Measurements from ENCODE around the gene GLRX2.

The GLRX2 gene

DNA sequence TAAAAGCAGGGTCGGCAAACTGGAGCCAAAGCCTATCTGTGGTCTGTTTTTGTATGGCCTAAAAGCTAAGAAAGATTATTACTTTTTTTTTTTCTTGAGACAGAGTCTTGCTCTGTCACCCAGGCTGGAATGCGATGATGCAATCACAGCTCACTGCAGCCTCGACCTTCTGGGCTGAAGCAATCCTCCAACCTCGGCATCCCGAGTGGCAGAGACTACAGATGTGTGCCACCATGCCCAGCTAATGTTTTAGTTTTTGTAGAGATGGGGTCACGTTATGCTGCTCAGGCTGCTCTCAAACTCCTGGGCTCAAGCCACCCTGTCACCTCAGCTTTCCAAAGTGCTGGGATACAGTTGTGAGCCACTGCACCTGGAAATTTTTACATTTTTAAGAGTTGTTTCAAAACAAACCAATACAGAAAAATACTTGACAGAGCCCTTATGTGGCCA is 6.5 kb upstream of the GLRX2 start:
- no peak for DNase-seq

GRCh38 chr1:193110864-193111263 is 5.7 kb upstream of the GLRX2 start:
- no peak for DNase-seq

- DNase-seq: no peak
Measured at GRCh38 chr1:193110246-193110645, 5.0 kb upstream of the GLRX2 start.

DNA sequence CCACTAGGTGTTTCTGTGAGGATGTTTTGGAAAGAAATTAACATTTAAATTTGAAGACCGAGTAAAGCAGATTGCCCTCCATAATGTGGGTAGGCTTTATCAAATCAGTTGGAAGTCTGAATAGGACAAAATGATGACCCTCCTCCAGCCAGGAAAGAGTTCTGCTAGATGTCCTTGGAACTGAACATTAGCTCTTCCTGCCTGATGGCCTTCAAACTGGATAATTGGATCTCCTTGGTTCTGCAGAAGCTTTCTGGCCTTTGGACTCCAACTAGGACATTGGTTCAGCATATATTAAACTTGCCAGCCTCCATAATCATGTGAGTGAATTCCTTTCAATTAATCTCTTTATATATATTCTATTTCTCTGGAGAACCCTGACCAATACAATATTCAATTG is 4.4 kb upstream of the GLRX2 start:
- DNase-seq: no peak

DNA sequence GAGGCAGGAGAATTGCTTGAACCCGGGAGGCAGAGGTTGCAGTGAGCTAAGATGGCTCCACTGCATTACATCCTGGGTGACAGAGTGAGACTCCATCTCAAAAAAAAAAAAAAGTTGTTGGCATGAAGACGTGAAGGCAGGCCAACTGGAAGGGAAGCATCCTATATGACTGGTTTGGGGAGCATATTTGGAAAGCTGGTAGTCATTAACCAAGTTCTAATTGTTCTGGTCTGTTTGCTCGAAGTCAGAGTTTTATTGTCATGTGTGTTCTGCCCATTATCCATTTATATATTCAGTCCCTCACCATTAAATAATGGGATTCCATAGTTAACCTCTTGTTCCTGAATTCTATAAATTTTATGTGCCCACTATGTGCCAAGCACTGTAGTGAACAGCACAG is 3.3 kb upstream of the GLRX2 start:
- DNase-seq: no peak

DNA sequence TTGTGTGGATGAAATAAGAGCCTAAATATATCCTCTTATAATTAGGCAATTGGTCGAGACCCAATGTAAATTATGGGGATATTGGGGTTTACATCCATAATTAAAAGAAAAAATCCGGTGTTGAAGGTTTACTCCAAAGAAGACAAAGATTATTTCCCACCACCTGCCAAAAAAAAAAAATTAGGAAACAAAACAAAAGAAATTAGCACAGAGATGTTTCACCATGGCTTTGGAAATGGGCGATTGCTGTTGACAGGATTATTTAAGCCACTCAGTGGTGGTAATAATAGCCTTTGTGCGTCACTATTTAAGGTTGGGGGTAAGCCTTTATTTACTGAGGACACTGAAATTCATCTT is 585 bp upstream of the GLRX2 start:
- DNase-seq: no peak

DNA sequence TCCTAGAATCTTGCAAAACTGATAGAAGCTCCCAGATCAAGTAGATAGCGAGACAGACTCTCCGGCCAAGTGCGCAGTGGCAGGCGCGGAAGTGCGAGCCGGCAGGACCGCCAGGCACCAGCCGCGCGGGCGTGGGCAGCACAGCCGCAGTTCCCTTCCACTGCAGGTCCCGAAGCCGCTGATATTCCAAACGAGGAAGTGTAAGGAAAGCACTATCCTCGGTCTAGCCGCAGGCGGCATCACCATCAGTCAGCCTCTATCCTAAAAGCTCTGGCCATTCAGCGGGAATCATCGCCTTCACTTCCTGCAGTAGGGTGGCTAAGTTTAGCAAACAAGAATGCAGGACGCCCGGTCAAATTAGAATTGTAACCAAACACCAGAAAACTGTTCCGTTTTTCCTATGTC is 710 bp downstream of the GLRX2 start:
- DNase-seq: peak; percentile 31 to 39

- no peak for DNase-seq
Measured at GRCh38 chr1:193103759-193104501, 1.3 kb downstream of the GLRX2 start.

- DNase-seq: no peak
Measured at GRCh38 chr1:193102662-193103061, 2.6 kb downstream of the GLRX2 start.

DNA sequence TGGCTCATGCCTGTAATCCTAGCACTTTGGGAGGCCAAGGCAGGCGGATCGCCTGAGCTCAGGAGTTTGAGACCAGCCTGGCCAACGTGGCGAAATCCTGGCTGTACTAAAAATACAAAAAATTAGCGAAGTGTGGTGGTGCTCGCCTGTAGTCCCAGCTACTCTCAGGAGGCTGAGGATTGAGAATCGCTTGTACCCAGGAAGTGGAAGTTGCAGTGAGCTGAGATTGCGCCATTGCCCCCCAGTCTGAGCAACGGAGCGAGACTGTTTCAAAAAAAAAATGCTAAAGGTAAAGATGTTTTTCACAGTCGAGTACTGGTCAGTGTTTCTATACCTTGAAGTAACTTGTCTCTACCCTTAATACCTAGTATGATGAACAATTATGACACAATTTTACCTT is 11.1 kb downstream of the GLRX2 start:
- no peak for DNase-seq

DNA sequence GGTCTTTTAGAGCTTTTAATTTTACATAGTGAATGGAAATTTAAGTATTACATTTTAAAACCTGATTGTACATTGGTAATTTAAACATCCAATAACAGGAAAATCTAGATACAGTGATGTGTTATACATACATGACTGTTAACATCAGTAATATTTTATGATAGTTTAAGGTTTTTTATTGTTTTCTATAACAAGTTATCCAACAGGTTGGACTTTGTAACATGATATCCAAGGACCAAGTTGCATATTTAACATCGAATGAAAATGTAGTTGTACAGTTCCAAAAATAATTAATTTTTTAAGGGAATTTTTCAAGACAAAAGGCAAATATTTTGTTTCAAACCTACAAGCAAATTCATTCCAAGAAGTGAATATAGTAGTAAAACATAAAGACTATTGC is 14.3 kb downstream of the GLRX2 start:
- DNase-seq: no peak

DNA sequence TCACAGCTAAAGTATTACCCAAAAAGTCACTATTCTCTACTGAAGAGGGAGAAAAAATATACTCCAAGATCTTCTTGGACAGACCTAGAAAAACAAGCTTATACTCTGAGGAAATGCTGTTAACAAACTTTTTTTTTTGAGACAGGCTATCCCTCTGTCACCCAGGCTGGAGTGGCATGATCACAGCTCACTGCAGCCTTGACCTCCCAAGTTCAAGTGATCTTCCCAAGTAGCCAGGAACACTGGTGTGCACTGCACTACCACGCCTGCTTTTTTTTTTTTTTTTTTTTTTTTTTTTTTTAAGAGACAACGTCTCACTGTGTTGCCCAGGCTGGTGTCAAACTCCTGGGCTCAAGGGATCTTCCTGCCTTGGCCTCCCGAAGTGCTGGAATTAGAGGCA is 17.3 kb downstream of the GLRX2 start:
- no peak for DNase-seq

DNA sequence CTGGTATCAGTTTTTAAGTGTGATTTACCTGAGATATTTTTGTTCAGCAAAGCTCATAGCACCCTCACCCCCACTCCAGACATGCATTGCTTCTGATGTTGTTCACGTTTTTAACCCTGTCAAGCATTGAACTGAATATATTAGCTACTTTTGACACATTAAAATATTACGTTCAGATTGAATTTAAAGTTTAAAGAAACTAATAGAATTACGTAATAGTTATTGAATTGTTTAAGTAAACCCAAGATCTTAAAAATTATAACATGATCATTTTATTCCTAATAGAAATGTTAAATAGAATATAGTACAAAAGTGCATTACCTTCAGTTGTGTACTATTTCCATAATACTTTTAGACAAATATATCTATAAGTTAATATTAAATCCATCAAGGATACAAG is 18.9 kb downstream of the GLRX2 start:
- no peak for DNase-seq

- no peak for DNase-seq
Measured at GRCh38 chr1:193085263-193085662, 20.0 kb downstream of the GLRX2 start.

- DNase-seq: no peak
Measured at GRCh38 chr1:193083365-193084088, 21.7 kb downstream of the GLRX2 start.

GRCh38 chr1:193079187-193079586 is 26.0 kb downstream of the GLRX2 start:
- no peak for DNase-seq

GRCh38 chr1:193077991-193078390 is 27.2 kb downstream of the GLRX2 start:
- DNase-seq: no peak

GRCh38 chr1:193070942-193071341 is 34.3 kb downstream of the GLRX2 start:
- peak; percentile 13 to 47 for DNase-seq

DNA sequence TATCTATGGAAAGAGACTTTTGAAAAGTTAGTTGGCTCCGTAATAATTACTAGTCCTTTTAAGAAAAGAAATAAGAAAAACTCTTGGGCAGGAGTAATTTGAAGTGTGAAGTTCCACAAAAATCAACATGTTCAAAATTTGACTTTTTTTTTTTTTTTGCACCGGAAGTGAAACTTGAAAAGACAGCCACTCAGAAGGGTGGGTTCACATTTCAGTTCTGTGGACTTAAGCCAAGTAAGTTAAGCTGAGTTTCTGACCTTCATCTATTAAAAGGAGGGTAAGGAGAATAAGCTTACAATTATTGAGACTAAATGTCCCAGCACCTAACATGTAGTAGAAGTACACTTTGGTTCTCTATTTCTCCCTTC is 34.8 kb downstream of the GLRX2 start:
- DNase-seq: no peak

DNA sequence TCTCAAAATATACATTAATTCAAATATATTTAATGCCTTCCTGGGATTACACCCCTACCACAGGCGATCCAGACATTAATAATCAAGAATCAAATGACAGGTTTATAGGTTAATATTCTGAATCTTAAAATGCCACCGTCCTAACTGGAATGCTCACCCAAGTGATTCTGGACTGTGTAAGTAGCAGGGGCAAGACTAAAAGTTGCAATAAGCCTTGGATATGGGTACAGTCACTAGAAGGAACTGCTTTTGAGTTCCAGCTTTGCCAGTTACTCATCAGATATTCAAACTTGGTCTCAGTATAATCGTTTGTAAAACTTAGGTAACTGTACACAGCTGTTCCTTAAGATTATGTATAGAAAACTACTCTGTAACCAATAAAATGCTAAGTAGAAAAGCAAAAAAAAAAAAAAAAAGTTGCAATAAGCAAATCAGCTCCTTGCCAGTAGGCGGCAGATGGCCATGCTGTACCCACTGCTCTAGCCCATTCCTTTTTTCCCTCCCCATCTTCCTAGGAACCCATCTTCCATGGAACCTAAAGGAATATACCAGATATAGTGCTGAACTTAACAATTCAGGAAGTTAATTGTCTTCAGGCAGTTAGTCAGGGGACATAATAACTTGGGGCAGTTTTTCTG is 35.3 kb downstream of the GLRX2 start:
- DNase-seq: no peak

DNA sequence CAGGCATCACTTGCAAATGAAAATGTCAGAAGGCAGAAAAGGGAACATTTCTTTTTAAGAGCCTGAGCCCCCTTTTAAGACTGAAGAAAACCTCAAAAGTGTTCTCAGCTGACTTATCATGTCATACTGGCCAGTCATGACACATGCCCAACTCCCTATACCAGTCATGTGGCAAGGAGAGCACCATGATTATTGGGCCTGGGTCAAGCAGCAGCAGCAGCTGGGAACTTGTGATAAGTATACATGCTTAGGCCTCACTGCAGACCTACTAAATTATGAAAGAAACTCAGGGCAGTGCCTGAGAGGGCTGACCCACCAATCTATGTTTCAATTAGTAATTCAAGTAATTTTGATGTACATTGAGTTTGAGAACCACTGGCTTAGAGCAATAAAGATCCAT is 37.2 kb downstream of the GLRX2 start:
- DNase-seq: no peak

- no peak for DNase-seq
Measured at GRCh38 chr1:193066606-193067005, 38.6 kb downstream of the GLRX2 start.

- no peak for DNase-seq
Measured at GRCh38 chr1:193065954-193066353, 39.3 kb downstream of the GLRX2 start.
